GM18909 (cell line): ENCODE measurements around the gene BCL2.

Source experiments
- ATAC-seq: cut with Tn5 transposase; IDR thresholded peaks from one replicate; pipeline ENCODE4 v1.9.1; 2021; ENCODE audit warnings: mild to moderate bottlenecking; ENCODE audit not compliant: unreplicated experiment, poor library complexity

BCL2 gene

DNA sequence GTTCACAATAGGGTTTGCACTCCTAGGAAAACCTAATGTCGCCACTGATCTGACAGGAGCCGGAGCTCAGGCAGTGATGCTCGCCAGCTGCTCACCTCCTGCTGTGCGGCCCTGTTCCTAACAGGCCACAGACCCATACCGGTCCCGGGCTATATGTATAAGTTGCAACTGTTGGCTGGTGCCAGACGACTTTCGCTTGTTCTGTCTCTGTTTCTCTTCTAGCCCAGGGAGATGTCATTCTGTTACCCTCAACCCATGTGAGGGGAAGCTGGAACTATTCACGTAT is 170.3 kb downstream of the BCL2 start:
- no peak for ATAC-seq

DNA sequence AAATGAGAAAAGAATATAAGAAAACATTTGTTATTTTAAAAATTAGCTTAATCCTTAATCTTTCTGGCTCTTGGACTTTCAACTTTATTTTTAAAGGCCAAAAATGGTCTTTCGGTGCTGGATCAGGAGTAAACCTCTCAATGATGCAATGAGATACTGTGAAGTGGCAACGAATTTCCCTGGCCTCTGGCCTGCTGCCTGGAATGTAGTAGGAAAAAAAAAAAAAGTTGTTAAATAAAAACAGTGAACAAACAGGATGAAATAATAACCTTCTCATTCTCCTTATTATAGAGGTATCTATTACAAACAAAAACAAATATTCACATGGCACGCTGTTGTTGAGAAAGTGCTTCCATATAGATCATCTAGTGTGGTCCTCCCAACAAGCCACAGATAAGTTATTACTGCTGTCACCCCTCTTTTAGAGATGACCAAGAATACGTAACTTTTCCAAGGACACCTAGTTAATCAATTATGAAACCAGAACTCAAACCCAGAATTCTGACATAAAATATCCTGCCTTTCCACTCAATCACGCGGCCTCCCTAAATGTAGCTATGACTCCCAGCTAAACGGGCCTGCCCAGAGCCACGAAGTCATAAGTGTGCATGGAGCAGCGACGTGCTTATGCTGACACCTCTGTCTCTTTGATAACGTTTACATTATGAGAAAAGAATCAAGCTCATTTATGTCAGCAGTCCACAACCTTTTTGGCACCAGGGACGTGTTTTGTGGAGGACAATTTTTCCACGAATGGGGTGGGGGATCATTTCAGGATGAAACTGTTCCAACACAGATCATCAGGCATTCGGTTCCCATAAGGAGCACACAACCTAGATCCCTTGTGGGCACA is 170.9 kb downstream of the BCL2 start:
- ATAC-seq = no peak

DNA sequence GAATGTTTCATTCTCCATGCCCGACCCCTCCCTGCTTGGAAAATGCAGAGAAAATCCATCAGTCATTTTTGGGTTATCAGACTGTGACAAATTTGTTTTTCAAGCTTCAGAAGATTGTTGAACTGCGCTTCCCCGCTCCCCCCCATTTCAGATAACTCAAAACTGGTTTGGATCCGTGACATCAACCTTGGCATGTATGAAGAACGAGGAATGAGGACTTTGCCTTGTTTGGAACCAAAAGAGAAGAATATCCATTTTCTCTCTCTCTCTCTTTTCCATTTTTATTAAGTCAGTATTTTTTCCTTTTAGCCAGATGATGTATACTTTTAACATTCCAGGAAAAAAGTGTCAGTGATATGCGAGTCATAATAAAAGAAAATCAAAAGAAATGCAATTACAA is 171.6 kb downstream of the BCL2 start:
- no peak for ATAC-seq

DNA sequence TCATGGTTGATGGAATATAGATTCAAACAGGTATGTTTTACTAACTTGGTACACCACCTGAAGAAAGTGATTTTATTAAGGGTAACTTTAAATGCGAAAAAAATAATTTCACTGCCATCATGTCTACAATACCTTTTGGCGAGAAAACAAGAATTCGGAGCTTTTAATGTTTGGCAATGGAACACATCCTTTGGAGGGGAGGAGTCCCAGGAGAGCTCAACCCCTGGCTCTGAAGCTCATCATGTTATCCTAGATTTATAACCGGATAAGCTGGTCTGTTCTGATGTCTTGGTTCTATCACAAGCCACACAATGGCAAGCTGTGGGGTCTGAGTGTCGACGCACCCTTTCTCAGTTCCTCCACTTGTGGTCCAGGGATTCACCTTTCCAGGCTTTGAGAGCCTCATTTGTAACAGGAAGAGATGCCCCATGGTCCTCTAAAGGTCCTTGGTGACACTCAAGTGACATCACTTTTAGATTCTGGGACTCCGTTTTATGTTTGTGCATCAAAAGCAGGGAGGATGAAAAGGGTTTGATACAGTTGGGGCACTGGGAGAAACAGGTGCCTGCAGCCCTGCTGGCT is 172.7 kb downstream of the BCL2 start:
- no peak for ATAC-seq

DNA sequence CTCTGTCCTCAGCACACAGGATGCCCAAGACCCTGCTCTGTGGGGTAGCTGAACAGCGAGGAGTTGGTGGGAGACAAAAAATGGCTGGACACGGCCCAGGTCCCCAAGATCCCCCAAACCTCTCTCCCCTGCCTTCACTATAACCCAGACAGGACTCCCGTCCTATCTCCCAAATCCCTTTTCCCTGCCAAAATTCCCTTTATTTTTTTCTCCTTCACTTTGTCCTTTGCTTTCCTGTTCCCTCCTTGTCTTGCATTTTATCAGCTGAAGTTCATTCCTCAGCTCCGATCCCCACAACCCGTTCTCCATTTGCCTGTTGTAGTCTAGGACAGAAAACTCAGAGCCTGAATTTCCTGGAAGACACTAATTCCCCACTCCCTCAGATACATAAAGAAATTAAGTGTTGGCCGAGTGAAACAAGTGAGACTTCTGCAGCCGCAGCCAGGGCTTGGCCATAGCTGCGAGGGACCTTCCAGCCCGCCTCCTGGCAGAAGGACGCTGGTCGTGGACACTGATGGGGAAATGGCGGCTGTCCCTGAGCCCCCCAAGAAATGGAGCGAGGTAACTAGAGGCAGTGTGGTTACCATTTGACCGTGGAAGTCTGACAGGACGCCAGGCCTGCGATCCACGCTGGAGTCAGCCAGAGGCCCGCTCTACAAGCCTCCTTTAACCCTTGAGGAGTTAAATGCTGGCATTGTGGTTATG is 173.6 kb downstream of the BCL2 start:
- no peak for ATAC-seq

DNA sequence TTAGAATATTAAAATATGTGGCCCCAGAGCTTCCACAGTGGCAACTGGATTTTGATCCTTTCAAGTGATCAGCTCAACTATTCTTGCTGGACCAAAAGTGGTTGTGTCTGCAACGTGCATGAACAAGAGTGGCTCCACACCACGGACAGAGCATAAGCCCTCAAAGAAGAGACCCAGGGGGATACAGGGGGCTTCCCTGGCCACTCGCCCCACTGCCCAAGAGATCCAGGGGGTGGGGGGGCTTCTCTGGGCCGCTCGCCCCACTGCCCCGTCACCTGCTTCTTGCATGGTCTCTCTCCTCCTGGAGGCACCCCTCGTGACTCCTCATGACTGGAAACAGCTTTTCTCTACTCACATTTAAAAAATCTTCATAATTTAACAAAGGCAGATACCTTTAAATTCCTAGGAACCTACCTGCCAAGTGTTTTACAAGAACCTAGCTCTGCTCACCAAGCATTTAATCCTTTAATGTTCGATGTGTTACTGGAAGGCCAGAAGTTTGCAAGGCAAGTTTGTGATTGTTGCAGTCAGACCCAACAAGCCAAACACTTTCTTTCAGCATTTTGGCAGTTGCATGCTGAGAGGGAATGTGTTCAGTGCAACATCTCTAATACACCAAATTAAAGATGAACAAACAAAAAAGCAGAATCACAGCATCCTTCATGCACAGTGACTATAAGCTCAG is 174.3 kb downstream of the BCL2 start:
- no peak for ATAC-seq

DNA sequence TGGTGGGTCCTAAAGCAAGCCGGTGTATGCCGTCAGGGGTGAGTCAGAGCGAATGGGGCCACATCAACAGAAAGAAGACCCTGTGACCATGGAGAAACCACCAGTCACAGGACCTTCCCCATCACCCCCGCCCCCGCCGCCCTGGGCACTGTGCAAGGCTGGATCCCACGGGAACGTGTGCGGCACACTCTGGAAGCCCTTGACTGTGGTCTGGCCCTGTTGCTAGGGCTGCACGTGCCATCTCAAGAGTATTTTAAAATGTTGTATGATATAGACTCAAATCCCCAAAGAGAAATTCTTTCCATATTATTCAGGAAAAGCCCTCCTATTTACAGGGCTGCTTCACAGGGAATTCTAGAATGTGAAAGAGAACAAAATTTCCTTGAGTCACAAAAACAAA is 174.8 kb downstream of the BCL2 start:
- no peak for ATAC-seq

DNA sequence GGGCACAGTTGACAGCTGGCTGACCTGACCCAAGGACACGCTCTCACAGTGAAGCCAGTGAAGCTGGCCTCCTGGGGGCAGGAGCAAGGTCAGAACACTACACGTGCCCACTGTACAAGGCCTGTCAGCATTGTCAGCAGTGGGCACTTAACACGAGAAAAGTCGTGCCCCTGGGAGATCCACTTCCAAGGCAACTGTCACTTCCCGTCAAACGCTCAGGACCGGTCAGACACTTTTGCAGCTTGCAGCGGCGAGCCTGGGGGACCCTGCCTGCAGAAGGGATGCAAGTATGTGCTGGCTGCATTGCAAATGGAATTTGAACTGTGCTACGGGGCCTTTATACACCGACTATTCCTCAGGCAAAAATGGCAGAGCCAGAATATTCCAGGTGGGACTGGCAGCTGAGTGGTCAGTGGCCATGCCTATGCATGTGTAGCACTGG is 176.2 kb downstream of the BCL2 start:
- no peak for ATAC-seq

DNA sequence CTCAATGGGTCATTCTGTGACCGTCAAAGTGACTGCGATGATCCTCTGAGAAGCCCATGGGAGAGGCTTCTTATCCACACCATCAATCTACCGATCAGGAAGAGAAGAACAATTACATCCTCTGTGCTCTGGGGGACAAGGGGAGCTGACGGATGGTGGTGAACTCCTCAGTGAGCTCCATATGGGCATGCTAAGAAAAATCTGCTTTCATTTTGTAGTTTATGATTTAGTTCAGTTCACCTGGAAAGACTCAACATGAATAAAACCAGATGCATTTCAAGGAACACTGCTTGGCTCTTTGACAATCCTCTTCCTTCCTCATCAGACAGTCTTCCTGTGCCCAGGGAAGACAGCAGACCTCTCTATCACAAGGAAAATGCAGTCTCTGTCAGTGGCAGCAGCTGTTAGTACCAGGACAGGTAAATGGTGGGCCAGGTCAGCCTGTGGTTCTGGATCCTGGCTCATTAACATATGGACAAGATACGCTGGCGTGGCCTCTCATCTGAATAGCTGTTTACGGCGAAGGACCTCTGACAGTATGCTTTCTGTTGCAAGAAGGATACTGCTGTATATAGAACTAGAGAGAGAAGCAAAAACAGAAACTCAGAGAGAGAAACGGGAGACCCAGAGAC is 176.9 kb downstream of the BCL2 start:
- ATAC-seq = no peak

- ATAC-seq = peak; percentile 54
Observed at GRCh38 chr18:63141778-63142176, 177.8 kb downstream of the BCL2 start.

DNA sequence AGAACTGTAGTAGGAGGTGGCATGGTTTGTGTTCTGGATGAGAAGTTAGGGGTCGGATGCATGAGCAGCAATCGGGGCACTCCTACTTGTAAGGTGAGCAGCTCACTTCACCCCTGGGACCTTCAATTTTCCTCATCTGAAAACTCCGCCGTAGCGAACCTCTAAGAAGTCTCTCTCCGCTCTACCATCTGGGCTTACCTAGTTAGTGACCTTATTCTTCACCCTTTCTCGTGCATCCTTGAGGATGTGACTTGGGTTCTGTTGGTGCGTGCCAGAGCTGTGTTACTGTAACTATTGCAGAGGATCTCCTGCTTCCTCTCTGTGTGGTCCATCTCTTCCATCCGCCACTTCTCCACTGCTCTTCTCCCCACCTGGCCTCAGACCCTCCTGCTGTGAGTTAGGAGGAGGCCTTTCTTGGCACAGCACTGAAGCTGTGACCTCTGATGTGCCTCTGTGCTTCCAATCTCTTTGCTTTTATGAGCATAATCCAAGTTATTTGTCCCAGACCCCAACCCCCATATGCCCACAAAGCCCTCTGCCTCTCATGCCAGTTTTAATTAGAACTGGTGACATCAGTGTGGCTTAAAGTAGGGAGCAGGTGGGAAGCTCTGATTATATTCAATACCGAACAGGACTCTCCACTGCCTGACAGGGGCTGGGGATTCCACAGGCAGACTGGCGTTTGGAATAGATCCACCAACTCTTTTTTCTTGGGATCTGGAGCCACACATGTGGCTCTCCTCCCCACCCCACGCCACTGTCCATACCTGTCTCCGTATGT is 178.4 kb downstream of the BCL2 start:
- ATAC-seq = no peak

GRCh38 chr18:63140038-63140450 is 179.5 kb downstream of the BCL2 start:
- ATAC-seq = no peak

DNA sequence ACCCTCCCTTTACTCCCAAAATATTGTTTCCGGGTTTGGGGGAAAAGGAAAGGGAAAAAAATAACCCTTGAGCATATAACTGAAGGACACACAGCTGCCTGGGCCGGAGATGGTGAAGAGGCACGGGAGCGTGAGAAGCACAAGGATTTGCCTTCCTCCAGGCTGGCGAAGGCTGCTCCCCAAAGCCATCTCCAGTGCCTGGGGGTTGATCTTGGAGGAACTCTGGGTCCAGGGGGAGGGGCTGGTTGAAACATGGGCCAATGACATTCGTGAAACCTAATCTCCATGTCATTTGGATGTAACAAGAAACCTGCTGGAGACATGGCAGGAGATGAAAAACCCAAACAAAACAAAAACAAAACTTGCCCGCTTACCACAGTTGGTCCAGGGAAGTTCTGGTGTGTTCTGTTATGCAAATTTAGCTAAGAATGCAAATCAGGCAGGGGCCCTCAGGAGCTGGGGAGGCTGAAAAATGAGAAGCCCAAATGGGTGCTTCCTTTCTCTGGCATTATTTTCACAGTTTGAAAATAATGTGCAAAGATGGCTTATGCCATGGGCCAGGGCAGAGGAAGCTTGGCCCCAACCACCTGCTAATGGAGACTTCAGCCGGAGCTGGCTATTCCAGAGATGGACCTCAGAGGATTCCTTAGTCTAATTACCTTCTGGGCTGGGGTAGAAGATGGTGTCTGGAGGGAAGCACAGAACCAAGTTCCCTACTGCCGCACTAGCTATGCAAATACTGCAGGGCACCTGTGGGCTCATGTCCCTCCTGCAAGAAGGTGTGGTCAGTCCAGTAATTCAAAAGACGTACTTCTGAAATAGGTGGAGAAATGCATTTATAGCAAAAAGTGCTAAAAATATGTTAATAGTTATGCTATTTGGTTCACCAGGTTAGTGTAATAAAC is 180.9 kb downstream of the BCL2 start:
- peak; percentile 52 for ATAC-seq

GRCh38 chr18:63137999-63138435 is 181.6 kb downstream of the BCL2 start:
- peak; percentile 24 for ATAC-seq

DNA sequence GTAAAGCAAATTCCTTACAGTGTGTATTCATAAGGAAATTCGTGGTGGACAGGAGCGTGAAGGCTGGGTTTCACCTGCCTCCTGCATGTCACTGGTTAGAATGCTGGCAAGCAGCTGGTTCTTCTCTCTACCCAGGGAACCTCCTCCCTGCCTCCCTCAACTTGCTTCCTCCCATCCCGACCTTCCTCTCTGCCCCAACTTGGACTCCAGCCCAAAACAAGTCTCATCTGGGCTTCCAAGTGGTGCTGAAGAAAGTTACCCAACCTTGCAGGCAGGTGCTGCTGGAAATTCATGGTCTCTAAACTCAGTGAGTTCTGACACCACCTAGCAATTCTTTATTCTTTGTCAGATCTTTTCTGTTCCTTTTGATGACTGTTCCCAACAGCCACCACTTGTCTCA is 184.5 kb downstream of the BCL2 start:
- no peak for ATAC-seq

DNA sequence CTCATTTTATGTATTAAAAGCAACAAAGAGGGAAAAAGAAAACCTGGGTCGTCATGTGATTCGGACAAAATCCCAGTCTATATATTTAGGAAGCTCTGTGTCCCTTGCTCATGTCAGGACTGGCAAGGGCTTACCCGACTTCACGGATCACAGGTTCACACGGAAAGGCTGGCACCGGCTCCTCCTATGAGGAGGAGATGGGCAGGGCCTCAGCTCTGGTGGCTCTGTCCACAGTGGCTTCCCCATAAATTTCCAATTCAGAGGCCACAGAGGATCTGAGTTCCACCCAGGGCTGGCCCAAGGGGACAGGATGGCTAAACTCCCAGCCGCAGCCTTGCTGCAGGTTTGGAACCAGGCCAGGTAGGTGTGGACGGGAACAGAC is 186.8 kb downstream of the BCL2 start:
- no peak for ATAC-seq

DNA sequence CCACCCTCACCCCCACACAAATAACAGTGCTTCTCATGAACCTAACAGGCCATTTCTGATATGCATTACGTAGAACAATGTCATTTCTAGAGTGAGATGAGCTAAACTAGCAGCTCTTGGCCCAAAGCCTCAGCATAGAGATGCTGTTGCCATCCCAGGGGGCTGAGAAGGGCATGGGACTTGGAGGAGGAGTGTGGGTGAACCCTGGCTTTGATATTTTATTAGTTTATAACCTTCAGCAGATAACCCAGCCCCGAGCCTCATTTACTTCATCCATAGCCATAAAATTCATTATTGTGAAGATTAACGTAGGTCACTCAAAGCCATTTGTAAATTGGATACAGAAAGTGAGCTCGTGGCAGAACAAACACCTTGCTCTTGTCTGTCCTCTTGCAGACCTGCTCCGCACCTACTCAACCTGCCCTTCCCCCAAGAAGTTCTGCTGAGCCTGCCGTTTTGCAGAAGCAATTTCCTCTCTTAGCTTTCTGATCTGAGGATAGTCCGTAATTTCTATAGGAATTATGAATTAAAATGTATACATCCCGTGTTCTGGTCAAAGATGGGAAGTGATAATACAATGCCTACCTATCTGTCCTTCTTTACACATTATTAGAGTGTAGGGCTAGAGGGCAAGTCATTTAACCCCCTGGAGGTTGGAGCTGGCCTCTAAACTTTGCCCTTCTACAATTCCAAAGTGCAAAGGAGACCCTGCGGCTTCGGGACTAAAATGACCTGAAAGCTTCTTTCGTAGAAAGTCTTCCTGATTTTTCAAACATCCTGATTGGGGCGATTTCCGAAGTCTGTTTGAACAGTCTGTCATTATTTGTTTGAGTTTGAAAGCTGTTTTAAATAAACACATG is 187.4 kb downstream of the BCL2 start:
- ATAC-seq = no peak
